Erythroblast (primary cell): ENCODE measurements around the gene C1orf87.

Source experiments
- GATA1 ChIP-seq: IDR thresholded peaks from 2 replicates; pipeline ENCODE4 v1.6.1; 2011; ENCODE audit warnings: low read depth, mild to moderate bottlenecking, control low read depth, low read length, moderate library complexity
- POLR2A ChIP-seq: IDR thresholded peaks from 2 replicates; pipeline ENCODE4 v1.6.1; 2011; ENCODE audit warnings: mild to moderate bottlenecking, low read length

DNA sequence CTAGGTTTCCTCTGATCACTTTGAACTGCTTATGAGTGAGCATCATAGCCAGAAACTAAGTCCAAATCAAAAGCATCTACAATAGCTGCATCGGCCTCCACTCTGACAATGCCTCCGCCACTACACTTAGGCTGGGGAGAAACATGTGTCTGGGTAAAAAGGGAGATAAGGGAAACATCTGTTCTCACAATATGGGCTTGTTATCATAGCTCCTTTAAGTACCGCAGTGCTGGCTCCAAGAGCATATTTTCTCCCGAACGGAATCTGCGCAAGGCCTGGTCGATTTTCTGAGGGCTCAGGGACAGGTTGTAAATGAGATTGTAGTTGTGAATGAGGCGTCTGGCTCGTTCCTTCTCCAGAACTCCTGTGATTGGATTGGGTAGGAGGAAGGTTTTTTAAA, 83.1 kb downstream of the C1orf87 start:
- no peak for TF ChIP-seq POLR2A
- TF ChIP-seq GATA1, result no peak
